Activated T-cell treated with anti-CD3 and anti-CD28 coated beads, Interleukin-2, amount 50 U/mL, for 4 hours (primary cell): Measurements from ENCODE around the gene GFRA4. TPM values are rescaled to one million over a fixed set of nuclear protein-coding genes. Genes with fewer than 3 reads are reported as not detected.

Source experiments
- ATAC-seq, 2 donors: fragments of 200-7000 bp; cut with Tn5 transposase; one replicate each; pipeline ENCODE4 v1.10.0; 2021
- DNase-seq: peaks from one replicate; pipeline ENCODE4 v3.0.0-alpha.2; 2020
- H3K27me3 Mint-ChIP-seq: one replicate; pipeline ENCODE4 v1.8.0; 2021; ENCODE audit warnings: low read depth, mixed read lengths
- H3K36me3 Mint-ChIP-seq: one replicate; pipeline ENCODE4 v1.8.0; 2022; ENCODE audit warnings: mixed read lengths; ENCODE audit not compliant: insufficient read depth
- H3K4me1 Mint-ChIP-seq: one replicate; pipeline ENCODE4 v1.8.0; 2021; ENCODE audit warnings: low read depth, mixed read lengths
- H3K4me3 Mint-ChIP-seq: one replicate; pipeline ENCODE4 v1.8.0; 2021; ENCODE audit warnings: mild to moderate bottlenecking, moderate library complexity, mixed read lengths
- H3K9me3 Mint-ChIP-seq: one replicate; pipeline ENCODE4 v1.8.0; 2021; ENCODE audit warnings: mixed read lengths
- total RNA-seq, 3 donors: library from RNA; stranded (reverse); gene quantifications; one replicate each; pipeline ENCODE4 v1.2.1, GENCODE V29; 2021

Gene GFRA4
- total RNA-seq, 3 donors from 2014 or later, result not detected

GRCh38 chr20:3686421-3686820 lies 23.2 kb upstream of the GFRA4 start:
- Mint-ChIP-seq H3K27me3 (peaks cover 21% of the 10 kb centered on the region), H3K4me1 (no peaks in the 10 kb centered on the region), H3K4me3 (no peak overlapping the region), H3K9me3 (no peaks in the 10 kb centered on the region), H3K36me3 (no peaks in the 10 kb centered on the region)
- DNase-seq (no peak), ATAC-seq (no peak)

GRCh38 chr20:3685341-3685740 lies 22.1 kb upstream of the GFRA4 start:
- Mint-ChIP-seq H3K4me1 (peaks cover 2% of the 10 kb centered on the region), H3K27me3 (peaks cover 31% of the 10 kb centered on the region), H3K36me3 (no peaks in the 10 kb centered on the region), H3K4me3 (no peak overlapping the region), H3K9me3 (no peaks in the 10 kb centered on the region)
- ATAC-seq, result no peak
- no peak for DNase-seq

- H3K27me3 Mint-ChIP-seq, result peaks cover 42% of the 10 kb centered on the region
Observed at GRCh38 chr20:3681931-3682781, 19.0 kb upstream of the GFRA4 start, which contains the start of gene ADAM33. ADAM33 (minus strand) TSS chr20:3682010; CDS start chr20:3682004, 6 bp downstream.

GRCh38 chr20:3681352-3681930 lies 18.2 kb upstream of the GFRA4 start:
- no peaks in the 10 kb centered on the region for H3K36me3 Mint-ChIP-seq
- H3K4me1 Mint-ChIP-seq, result peaks cover 5% of the 10 kb centered on the region
- no peak overlapping the region for H3K4me3 Mint-ChIP-seq
- peaks cover 46% of the 10 kb centered on the region for H3K27me3 Mint-ChIP-seq
- ATAC-seq (no peak), DNase-seq (no peak)
- H3K9me3 Mint-ChIP-seq, result no peaks in the 10 kb centered on the region

More at GRCh38 chr20:3681931-3682781, 19.0 kb upstream of the GFRA4 start, which contains the start of gene ADAM33:
- Mint-ChIP-seq H3K36me3 (no peaks in the 10 kb centered on the region), H3K4me3 (no peak within 1 kb of the TSS), H3K9me3 (no peaks in the 10 kb centered on the region), H3K4me1 (peaks cover 2% of the 10 kb centered on the region)
- no peak for DNase-seq
- peak in 1 of 2 donors; percentile 35 for ATAC-seq

- Mint-ChIP-seq H3K4me3 (no peak overlapping the region), H3K9me3 (no peaks in the 10 kb centered on the region), H3K27me3 (peaks cover 50% of the 10 kb centered on the region), H3K36me3 (no peaks in the 10 kb centered on the region), H3K4me1 (peaks cover 5% of the 10 kb centered on the region)
- DNase-seq (no peak), ATAC-seq (no peak)
Observed at GRCh38 chr20:3680701-3681351, 17.6 kb upstream of the GFRA4 start.

GRCh38 chr20:3679749-3680700 lies 16.8 kb upstream of the GFRA4 start:
- Mint-ChIP-seq H3K4me1 (peaks cover 5% of the 10 kb centered on the region), H3K36me3 (no peaks in the 10 kb centered on the region), H3K27me3 (peaks cover 58% of the 10 kb centered on the region), H3K4me3 (no peak overlapping the region), H3K9me3 (no peaks in the 10 kb centered on the region)
- ATAC-seq (no peak), DNase-seq (no peak)

GRCh38 chr20:3678856-3679720 lies 15.9 kb upstream of the GFRA4 start:
- H3K9me3 Mint-ChIP-seq, result no peaks in the 10 kb centered on the region
- H3K27me3 Mint-ChIP-seq, result peaks cover 61% of the 10 kb centered on the region
- peaks cover 5% of the 10 kb centered on the region for H3K4me1 Mint-ChIP-seq
- no peaks in the 10 kb centered on the region for H3K36me3 Mint-ChIP-seq
- DNase-seq, result no peak
- ATAC-seq, result no peak
- H3K4me3 Mint-ChIP-seq, result no peak overlapping the region

GRCh38 chr20:3678198-3678597 lies 15.0 kb upstream of the GFRA4 start:
- ATAC-seq (no peak), DNase-seq (no peak)
- H3K36me3 Mint-ChIP-seq, result no peaks in the 10 kb centered on the region
- no peaks in the 10 kb centered on the region for H3K9me3 Mint-ChIP-seq
- H3K4me1 Mint-ChIP-seq, result peaks cover 5% of the 10 kb centered on the region
- H3K4me3 Mint-ChIP-seq, result no peak overlapping the region
- peaks cover 59% of the 10 kb centered on the region for H3K27me3 Mint-ChIP-seq

GRCh38 chr20:3677733-3678132 lies 14.5 kb upstream of the GFRA4 start:
- H3K4me1 Mint-ChIP-seq, result peaks cover 8% of the 10 kb centered on the region

GRCh38 chr20:3674995-3675900 lies 12.0 kb upstream of the GFRA4 start:
- no peaks in the 10 kb centered on the region for H3K36me3 Mint-ChIP-seq
- H3K9me3 Mint-ChIP-seq, result no peaks in the 10 kb centered on the region
- peaks cover 10% of the 10 kb centered on the region for H3K4me1 Mint-ChIP-seq
- H3K4me3 Mint-ChIP-seq, result no peak overlapping the region
- peaks cover 62% of the 10 kb centered on the region for H3K27me3 Mint-ChIP-seq
- ATAC-seq, result no peak
- DNase-seq, result no peak

More at GRCh38 chr20:3677733-3678132, 14.5 kb upstream of the GFRA4 start:
- DNase-seq (no peak), ATAC-seq (no peak)
- no peak overlapping the region for H3K4me3 Mint-ChIP-seq
- peaks cover 58% of the 10 kb centered on the region for H3K27me3 Mint-ChIP-seq
- no peaks in the 10 kb centered on the region for H3K9me3 Mint-ChIP-seq
- no peaks in the 10 kb centered on the region for H3K36me3 Mint-ChIP-seq

GRCh38 chr20:3674447-3674846 lies 11.2 kb upstream of the GFRA4 start:
- Mint-ChIP-seq H3K27me3 (peaks cover 64% of the 10 kb centered on the region), H3K36me3 (no peaks in the 10 kb centered on the region), H3K4me1 (peaks cover 10% of the 10 kb centered on the region), H3K4me3 (no peak overlapping the region), H3K9me3 (no peaks in the 10 kb centered on the region)
- DNase-seq (no peak), ATAC-seq (no peak)
